ENCODE data around the gene DYNC1LI2. TPM values are rescaled to one million over a fixed set of nuclear protein-coding genes. Genes with fewer than 3 reads are reported as not detected.
"Not testable (repeated sequence)": the region's sequence is repeated elsewhere in the genome, so short reads cannot be mapped to it uniquely, and the experiment has no call there.

Gene DYNC1LI2
- total and polyA plus RNA-seq, 8 donors: 44.4 to 83.0 (median 66.2) TPM

DNA sequence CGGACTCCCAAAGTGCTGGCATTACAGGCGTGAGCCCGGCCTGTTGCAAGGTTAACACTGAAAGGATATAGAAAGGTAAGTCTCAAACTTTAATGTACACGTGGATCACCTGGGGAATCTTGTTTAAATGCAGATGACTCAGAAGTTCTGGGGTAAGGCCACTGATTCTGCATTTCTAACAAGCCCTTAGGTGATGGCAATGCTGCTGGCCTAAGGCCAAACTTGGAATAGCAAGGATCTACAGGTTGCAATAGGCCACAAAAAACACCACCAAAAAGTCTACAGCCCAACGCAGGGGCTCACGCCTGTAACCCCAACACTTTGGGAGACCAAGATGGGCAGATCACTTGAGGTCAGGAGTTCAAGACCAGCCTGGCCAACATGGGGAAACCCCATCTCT lies 59.1 kb downstream of the DYNC1LI2 start:
- DNase-seq: no peak
- Histone ChIP-seq H3K27ac (no peak overlapping the region), H3K27me3 (no peaks in the 10 kb centered on the region), H3K36me3 (no peaks in the 10 kb centered on the region), H3K4me1 (peaks cover 16 to 19% (median 18%) of the 10 kb centered on the region in 3 donors), H3K9me3 (no peaks in the 10 kb centered on the region), H3K4me3 (no peak overlapping the region)
- ATAC-seq: no peak
- intact Hi-C loops (cut with DNase I): no loop called here
- WGBS, 2 donors: 87 to 89% methylated on average over 6 of the region's 6 CpGs
- TF ChIP-seq, protein P1, sequence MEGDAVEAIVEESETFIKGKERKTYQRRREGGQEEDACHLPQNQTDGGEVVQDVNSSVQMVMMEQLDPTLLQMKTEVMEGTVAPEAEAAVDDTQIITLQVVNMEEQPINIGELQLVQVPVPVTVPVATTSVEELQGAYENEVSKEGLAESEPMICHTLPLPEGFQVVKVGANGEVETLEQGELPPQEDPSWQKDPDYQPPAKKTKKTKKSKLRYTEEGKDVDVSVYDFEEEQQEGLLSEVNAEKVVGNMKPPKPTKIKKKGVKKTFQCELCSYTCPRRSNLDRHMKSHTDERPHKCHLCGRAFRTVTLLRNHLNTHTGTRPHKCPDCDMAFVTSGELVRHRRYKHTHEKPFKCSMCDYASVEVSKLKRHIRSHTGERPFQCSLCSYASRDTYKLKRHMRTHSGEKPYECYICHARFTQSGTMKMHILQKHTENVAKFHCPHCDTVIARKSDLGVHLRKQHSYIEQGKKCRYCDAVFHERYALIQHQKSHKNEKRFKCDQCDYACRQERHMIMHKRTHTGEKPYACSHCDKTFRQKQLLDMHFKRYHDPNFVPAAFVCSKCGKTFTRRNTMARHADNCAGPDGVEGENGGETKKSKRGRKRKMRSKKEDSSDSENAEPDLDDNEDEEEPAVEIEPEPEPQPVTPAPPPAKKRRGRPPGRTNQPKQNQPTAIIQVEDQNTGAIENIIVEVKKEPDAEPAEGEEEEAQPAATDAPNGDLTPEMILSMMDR (IDR thresholded peaks at IDR 0.05): no peak
- no peak for FAIRE-seq

DNA sequence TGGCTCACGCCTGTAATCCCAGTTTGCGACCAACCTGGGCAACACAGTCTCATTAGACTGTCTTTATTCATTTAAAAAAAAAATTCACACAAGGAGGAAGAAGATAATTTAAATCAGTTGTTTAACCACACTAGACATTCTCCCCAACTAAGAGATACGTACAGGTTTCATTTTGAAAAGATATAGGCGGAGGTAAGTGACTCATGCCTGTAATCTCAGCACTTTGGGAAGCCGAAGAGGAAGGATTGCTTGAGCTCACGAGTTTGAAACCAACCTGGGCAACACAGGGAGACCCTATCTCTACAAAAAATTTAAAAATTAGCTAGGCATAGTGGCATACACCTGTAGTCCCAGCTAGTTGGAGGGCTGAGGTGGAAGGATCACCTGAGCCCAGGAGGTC lies 60.2 kb downstream of the DYNC1LI2 start:
- TF ChIP-seq, protein P1 (IDR thresholded peaks at IDR 0.05): no peak
- peaks cover 16 to 18% (median 18%) of the 10 kb centered on the region in 3 donors for H3K4me1 ChIP-seq
- no peaks in the 10 kb centered on the region for H3K36me3 ChIP-seq
- no peaks in the 10 kb centered on the region for H3K9me3 ChIP-seq
- ATAC-seq (no peak), DNase-seq (no peak), FAIRE-seq (no peak)
- H3K27me3 ChIP-seq: no peaks in the 10 kb centered on the region
- no peak overlapping the region for H3K4me3 ChIP-seq
- intact Hi-C loops (cut with DNase I): no loop called here
- WGBS, 2 donors: 90% methylated on average over 6 of the region's 6 CpGs
- H3K27ac ChIP-seq: no peak overlapping the region

DNA sequence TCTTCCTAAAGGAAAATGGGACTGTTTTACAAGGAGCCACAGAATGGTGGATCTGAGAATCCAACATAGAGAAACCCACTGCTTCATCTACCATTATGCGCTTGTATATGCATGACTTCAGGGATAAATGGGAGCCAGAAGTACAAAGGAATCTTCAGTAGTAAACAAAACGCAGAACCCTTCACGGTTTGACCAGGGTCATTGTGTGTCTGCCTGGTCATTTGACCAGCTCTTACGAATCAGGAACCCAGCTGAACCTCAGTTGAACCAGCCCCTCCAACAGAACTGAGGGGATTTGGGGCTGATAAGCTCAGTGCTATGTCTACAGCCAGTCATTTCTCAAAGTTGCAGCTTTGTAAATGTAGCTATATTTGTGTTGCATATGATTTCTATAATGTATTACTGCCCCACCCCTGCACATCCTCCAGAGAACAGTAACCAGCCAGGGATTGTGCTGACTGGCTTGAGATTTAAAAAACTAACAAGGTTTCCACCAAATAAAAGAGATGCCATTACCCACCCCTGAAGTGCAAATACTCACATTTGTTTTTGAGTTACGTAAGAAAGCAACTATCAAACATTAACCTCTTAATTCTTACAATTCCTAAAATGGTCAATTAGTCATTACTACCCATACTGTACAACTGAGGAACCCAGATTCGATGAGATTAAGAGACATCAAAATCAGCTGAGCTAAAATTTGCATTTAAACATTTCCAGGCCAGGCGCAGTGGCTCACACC lies 61.1 kb downstream of the DYNC1LI2 start:
- intact Hi-C loops (cut with DNase I): no loop called here
- WGBS, 2 donors: 64 to 66% methylated on average over 7 of the region's 7 CpGs
- DNase-seq (no peak), ATAC-seq (no peak), FAIRE-seq (no peak)
- no peak overlapping the region for H3K27ac ChIP-seq
- TF ChIP-seq, protein P1 (IDR thresholded peaks at IDR 0.05): no peak
- no peaks in the 10 kb centered on the region for H3K9me3 ChIP-seq
- peaks cover 13 to 16% (median 14%) of the 10 kb centered on the region in 3 donors for H3K4me1 ChIP-seq
- no peak overlapping the region for H3K4me3 ChIP-seq
- no peaks in the 10 kb centered on the region for H3K27me3 ChIP-seq
- H3K36me3 ChIP-seq: no peaks in the 10 kb centered on the region

DNA sequence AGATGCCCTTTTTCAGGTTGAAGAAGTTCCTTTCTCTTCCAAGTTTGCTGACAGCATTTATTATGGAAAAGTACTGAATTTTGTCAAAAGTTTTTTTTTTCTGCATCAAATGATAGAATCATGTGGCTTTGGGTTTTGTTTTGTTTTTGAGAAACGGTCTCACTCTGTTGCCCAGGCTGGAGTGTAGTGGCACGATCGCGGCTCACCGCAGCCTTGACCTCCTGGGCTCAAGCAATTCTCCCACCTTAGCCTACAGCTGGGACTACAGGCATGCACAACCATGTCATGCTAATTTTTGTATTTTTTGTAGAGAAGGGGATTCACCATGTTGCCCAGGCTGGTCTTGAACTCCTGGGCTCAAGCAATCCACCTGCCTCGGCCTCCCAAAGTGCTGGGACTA lies 62.1 kb downstream of the DYNC1LI2 start:
- H3K4me1 ChIP-seq: peaks cover 4 to 6% (median 5%) of the 10 kb centered on the region in 3 donors
- no peak overlapping the region for H3K4me3 ChIP-seq
- no peaks in the 10 kb centered on the region for H3K36me3 ChIP-seq
- ATAC-seq (no peak), FAIRE-seq (no peak), DNase-seq (no peak)
- no peak overlapping the region for H3K27ac ChIP-seq
- no peaks in the 10 kb centered on the region for H3K27me3 ChIP-seq
- WGBS, 2 donors: 82 to 92% methylated on average over 6 of the region's 6 CpGs
- TF ChIP-seq, protein P1 (IDR thresholded peaks at IDR 0.05): no peak
- H3K9me3 ChIP-seq: no peaks in the 10 kb centered on the region
- intact Hi-C loops (cut with DNase I): no loop called here

DNA sequence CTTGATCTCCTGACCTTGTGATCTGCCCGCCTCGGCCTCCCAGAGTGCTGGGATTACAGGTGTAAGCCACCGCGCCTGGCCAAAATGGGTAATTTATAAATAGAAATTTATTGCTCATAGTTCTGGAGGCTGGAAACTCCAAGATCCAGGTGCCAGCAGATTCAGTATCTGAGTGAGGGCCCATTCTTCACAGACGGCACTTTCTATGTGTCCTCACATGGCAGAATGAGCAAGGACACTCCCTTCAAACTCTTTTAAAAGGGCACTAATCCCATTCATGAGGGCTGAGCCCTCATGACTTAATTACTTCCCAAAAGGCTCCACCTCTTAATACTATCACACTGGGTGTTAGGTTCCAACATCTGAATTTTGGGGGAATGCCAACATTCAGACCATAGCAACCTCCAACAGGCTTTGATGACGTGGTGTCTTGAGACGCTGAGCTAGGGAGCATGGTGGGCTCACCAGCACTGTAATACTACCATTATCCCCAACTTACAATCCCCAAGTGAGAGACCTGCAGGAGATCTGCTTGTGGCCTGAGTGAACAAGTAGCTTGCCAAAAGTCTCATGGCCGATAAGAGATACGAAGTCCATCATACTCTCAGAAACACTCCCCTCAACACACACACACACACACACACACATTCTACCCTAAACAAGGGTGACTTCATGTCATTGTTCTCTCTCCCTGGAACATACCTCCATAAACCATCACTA lies 63.3 kb downstream of the DYNC1LI2 start:
- no peaks in the 10 kb centered on the region for H3K9me3 ChIP-seq
- H3K27me3 ChIP-seq: no peaks in the 10 kb centered on the region
- no peak overlapping the region for H3K27ac ChIP-seq
- TF ChIP-seq, protein P1 (IDR thresholded peaks at IDR 0.05): no peak
- no peak overlapping the region for H3K4me3 ChIP-seq
- no peaks in the 10 kb centered on the region for H3K4me1 ChIP-seq
- no peaks in the 10 kb centered on the region for H3K36me3 ChIP-seq
- FAIRE-seq (no peak), DNase-seq (no peak), ATAC-seq (peak in 1 of 4 donors; percentile 41)
- WGBS, 2 donors: 77 to 86% methylated on average over 9 of the region's 9 CpGs
- intact Hi-C loops (cut with DNase I): no loop called here

DNA sequence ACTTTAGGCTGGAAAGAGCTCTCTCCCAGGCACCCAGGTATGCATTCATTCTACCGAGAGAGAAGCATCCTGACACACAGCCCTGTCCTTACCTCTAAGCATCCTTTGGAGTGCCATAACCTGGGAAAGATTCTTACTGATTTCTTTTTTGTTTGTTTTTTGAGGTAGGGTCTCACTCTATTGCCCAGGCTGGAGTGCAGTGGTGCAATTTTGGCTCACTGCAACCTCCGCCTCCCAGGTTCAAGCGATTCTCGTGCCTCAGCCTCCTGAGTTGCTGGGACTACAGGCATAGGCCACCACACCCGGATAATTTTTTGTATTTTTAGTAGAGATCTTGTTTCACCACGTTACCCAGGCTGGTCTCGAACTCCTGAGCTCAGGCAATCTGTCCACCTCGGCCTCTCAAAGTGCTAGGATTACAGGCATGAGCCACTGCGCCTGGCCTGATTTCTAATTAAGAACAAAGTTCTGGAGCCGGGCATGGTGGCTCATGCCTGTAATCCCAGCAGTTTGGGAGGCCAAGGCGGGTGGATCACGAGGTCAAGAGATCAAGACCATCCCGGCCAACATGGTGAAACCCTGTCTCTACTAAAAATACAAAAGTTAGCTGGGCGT lies 65.8 kb downstream of the DYNC1LI2 start:
- H3K27ac ChIP-seq; DNase-seq; H3K4me3 ChIP-seq; intact Hi-C loops (cut with DNase I); H3K36me3 ChIP-seq; H3K4me1 ChIP-seq; ATAC-seq; H3K27me3 ChIP-seq; H3K9me3 ChIP-seq; FAIRE-seq: not testable (repeated sequence)
- whole genome bisulfite sequencing, 2 donors: 93 to 96% methylated on average over 14 of the region's 14 CpGs
